GM12878 (cell line): ENCODE data around the gene TMC5. TPM values are rescaled to one million over a fixed set of nuclear protein-coding genes. Genes with fewer than 3 reads are reported as not detected.

Experiments used
- ATAC-seq: fragments of 200-7000 bp; cut with Tn5 transposase; 3 replicates; pipeline ENCODE4 v1.9.1; 2020; ENCODE audit warnings: mild to moderate bottlenecking, moderate library complexity
- BruUV-seq: library from RNA; stranded (reverse); fragments of 400-500 nt; replicated peaks from 2 replicates; lab custom pipeline; 2021; lab: Mats Ljungman, UMichigan
- CTCF ChIA-PET: fragments of 300-600 bp; sonication (Branson Sonifier 250); formaldehyde crosslinking; extraction: SDS; loops from one replicate; lab custom pipeline; 2021; ENCODE audit warnings: inconsistent platforms; lab: Yijun Ruan, JAX
- POLR2A ChIA-PET: fragments of 350-600 bp; formaldehyde crosslinking; extraction: SDS; loops from one replicate; lab custom pipeline; 2021; ENCODE audit warnings: inconsistent platforms; lab: Charles Lee
- RAD21 ChIA-PET: fragments of 300-600 bp; sonication (Branson Sonifier 250); formaldehyde crosslinking; loops from one replicate; lab custom pipeline; 2023; ENCODE audit warnings: antibody characterized with exemption; ENCODE audit not compliant: unreplicated experiment; lab: Charles Lee
- SMC1A ChIA-PET: fragments of 300-600 bp; sonication (Branson Sonifier 250); formaldehyde crosslinking; loops from one replicate; lab custom pipeline; 2023; ENCODE audit not compliant: unreplicated experiment, uncharacterized antibody; lab: Charles Lee
- DNase-seq: peaks from one replicate; pipeline ENCODE4 v3.0.0-alpha.2; 2011; ENCODE audit warnings: low read depth, low spot score
- FAIRE-seq: peaks from 3 replicates; lab custom pipeline; 2011; peaks lifted over from hg19 to GRCh38; lab: Jason Lieb, UNC
- H2AFZ ChIP-seq: 2 replicates; pipeline ENCODE4 v1.6.0; 2011; ENCODE audit warnings: low read depth, low read length, control low read depth; ENCODE audit not compliant: control insufficient read depth
- H3K27ac ChIP-seq: 2 replicates; pipeline ENCODE4 v1.5.1; 2011; ENCODE audit warnings: control low read depth; ENCODE audit not compliant: control insufficient read depth, insufficient read depth
- H3K27me3 ChIP-seq, 2 experiments: replicated peaks in 1 of 2; 2 replicates each; pipeline versions ENCODE4 v1.6.0 to v1.6.1; 2011; ENCODE audit warnings: low read length in 1 of 2; ENCODE audit not compliant: control insufficient read depth in 2 of 2, insufficient read depth in 2 of 2
- H3K36me3 ChIP-seq, 2 experiments: 2 replicates each; pipeline ENCODE4 v1.5.1; 2011; ENCODE audit warnings: low read length in 1 of 2; ENCODE audit not compliant: control insufficient read depth in 2 of 2, insufficient read depth in 2 of 2
- H3K4me1 ChIP-seq: 2 replicates; pipeline ENCODE4 v1.6.1; 2011; ENCODE audit warnings: mild to moderate bottlenecking, low read length, moderate library complexity, mixed read lengths; ENCODE audit not compliant: control insufficient read depth, insufficient read depth
- H3K4me2 ChIP-seq: 2 replicates; pipeline ENCODE4 v1.6.0; 2011; ENCODE audit warnings: control low read depth; ENCODE audit not compliant: control insufficient read depth, insufficient read depth
- H3K4me3 ChIP-seq: fragments of 200-600 bp; sonication (generic); 2 replicates; pipeline ENCODE4 v1.5.1; 2016
- H3K79me2 ChIP-seq: 2 replicates; pipeline ENCODE4 v1.6.0; 2011; ENCODE audit warnings: low read length; ENCODE audit not compliant: control insufficient read depth, insufficient read depth
- H3K9ac ChIP-seq: 2 replicates; pipeline ENCODE4 v1.8.0; 2011; ENCODE audit warnings: low read length, control low read depth, mixed read lengths; ENCODE audit not compliant: control insufficient read depth, insufficient read depth
- H3K9me3 ChIP-seq: replicated peaks from 3 replicates; pipeline ENCODE4 v1.5.1; 2011; ENCODE audit warnings: mild to moderate bottlenecking, low read length; ENCODE audit not compliant: control insufficient read depth, insufficient read depth
- H4K20me1 ChIP-seq: 2 replicates; pipeline ENCODE4 v1.6.0; 2011; ENCODE audit not compliant: control insufficient read depth, insufficient read depth
- CHD4 ChIP-seq: fragments of 200-600 bp; sonication (generic); IDR thresholded peaks from 2 replicates; pipeline ENCODE4 v1.6.1; 2016; ENCODE audit warnings: mild to moderate bottlenecking
- EED ChIP-seq: sonication (generic); IDR thresholded peaks from 2 replicates; pipeline ENCODE4 v1.6.1; 2016; ENCODE audit warnings: antibody characterized with exemption, low read depth
- EGR1 ChIP-seq, 2 experiments: IDR thresholded peaks; 1 replicate in 1 of 2; 2 replicates in 1 of 2; pipeline ENCODE4 v1.6.1; 2011 to 2012; ENCODE audit warnings: low read depth in 2 of 2, low read length in 2 of 2, borderline replicate concordance in 1 of 2, mild to moderate bottlenecking in 1 of 2, moderate library complexity in 1 of 2
- FOS ChIP-seq: IDR thresholded peaks from 3 replicates; pipeline ENCODE4 v1.6.1; 2011; ENCODE audit warnings: borderline replicate concordance; ENCODE audit not compliant: insufficient read length; ENCODE audit errors: extremely low read depth
- MEF2A ChIP-seq: IDR thresholded peaks from 2 replicates; pipeline ENCODE4 v1.6.1; 2011; ENCODE audit warnings: low read depth, mild to moderate bottlenecking, low read length, moderate library complexity; ENCODE audit not compliant: insufficient read depth
- NFXL1 ChIP-seq: fragments of 450-650 bp; IDR thresholded peaks from 2 replicates; pipeline ENCODE4 v1.6.1; 2017; ENCODE audit warnings: antibody characterized with exemption, mild to moderate bottlenecking, borderline replicate concordance
- NR2F1 ChIP-seq: fragments of 450-650 bp; conservative IDR thresholded peaks from 2 replicates; pipeline ENCODE4 v1.6.1; 2017; ENCODE audit warnings: mild to moderate bottlenecking
- TBL1XR1 ChIP-seq: IDR thresholded peaks from 2 replicates; pipeline ENCODE4 v1.6.1; 2012; ENCODE audit warnings: low read depth, low read length, improper control_type of control experiment
- YY1 ChIP-seq: IDR thresholded peaks from 2 replicates; pipeline ENCODE4 v1.6.1; 2011; ENCODE audit warnings: low read depth, mild to moderate bottlenecking, low read length
- ZBED1 ChIP-seq: IDR thresholded peaks from 2 replicates; pipeline ENCODE4 v1.6.1; 2016; ENCODE audit warnings: borderline replicate concordance
- in situ Hi-C: fragments of 300-500 bp; cut with MboI; formaldehyde crosslinking; loops from 9 replicates; pipeline ENCODE4 v1.14.3; 2018; ENCODE audit warnings: mixed read lengths
- intact Hi-C: fragments of 100-400 bp; cut with micrococcal nuclease; formaldehyde crosslinking; loops from one replicate; pipeline ENCODE4 v1.14.2; 2022; ENCODE audit not compliant: unreplicated experiment
- polyA plus RNA-seq, 11 experiments: library from polyadenylated mRNA; depleted of rRNA in 4 of 11; unstranded in 6 of 11; stranded (reverse) in 5 of 11; fragments of >200 nt; fragmentation: Nextera tagmentation in 4 of 11; fragmentation: Illumina TruSeq in 1 of 11; extraction: Ambion mirVana in 4 of 11; extraction: Trizol in 1 of 11; gene quantifications; 1 replicate in 1 of 11; 2 replicates in 10 of 11; pipeline versions ENCODE4 v1.2.1 to v1.2.3, GENCODE V29; 2011 to 2016; ENCODE audit warnings: inconsistent platforms in 2 of 11, missing spikeins in 2 of 11, low read depth in 1 of 11
- total RNA-seq, 4 experiments: library from RNA; depleted of rRNA in 3 of 4; stranded (reverse); fragments of >200 nt in 3 of 4; fragmentation: Illumina TruSeq in 1 of 4; extraction: Trizol in 1 of 4; gene quantifications; 2 replicates each; pipeline versions ENCODE4 v1.2.1 to v1.2.3, GENCODE V29; 2013 to 2021
- TF ChIP-seq, protein P1 (sequence below): fragments of 450-650 bp; conservative IDR thresholded peaks from 2 replicates; pipeline ENCODE4 v1.6.1; 2017; ENCODE audit warnings: mild to moderate bottlenecking, moderate library complexity
- TF ChIP-seq, protein P2 (sequence below): fragments of 450-650 bp; IDR thresholded peaks from 2 replicates; pipeline ENCODE4 v1.6.1; 2017; ENCODE audit warnings: mild to moderate bottlenecking, low read depth, inconsistent platforms; ENCODE audit not compliant: poor library complexity, severe bottlenecking
- TF ChIP-seq, protein P3 (sequence below): fragments of 450-650 bp; IDR thresholded peaks from 2 replicates; pipeline ENCODE4 v1.6.1; 2017; ENCODE audit warnings: mild to moderate bottlenecking
- TF ChIP-seq, protein P4 (sequence below): fragments of 450-650 bp; IDR thresholded peaks from 2 replicates; pipeline ENCODE4 v1.6.1; 2017; ENCODE audit warnings: antibody characterized with exemption, mild to moderate bottlenecking, moderate library complexity

TMC5 gene
- total and polyA plus RNA-seq, 10 of the 15 experiments (the other 5 are each of a cell fraction or from before 2014, with no cell fraction given): 0.01 to 0.10 (median 0.07) TPM; not detected in 5

DNA sequence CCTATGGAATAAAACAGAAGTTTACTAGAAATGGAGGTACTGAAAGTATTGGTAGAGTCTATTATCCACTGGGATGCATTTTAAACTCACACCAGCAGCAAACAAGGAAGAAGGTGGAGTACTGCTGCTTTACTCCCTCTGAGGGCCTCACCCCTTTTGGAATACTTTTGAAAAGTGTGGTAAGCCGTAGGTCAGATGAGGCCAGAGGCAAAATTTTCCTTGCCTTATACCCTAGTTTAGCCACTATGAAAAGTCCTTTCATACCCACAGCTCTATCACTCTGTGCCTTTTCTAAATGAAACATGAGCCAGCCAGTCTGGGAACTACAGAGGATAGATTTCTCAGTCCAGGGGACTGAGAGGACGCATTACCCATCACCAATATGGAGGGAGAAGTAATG, 90.2 kb downstream of the TMC5 start (continued):
- TF ChIP-seq MEF2A (no peak), EED (no peak)
- TF ChIP-seq, protein P1, sequence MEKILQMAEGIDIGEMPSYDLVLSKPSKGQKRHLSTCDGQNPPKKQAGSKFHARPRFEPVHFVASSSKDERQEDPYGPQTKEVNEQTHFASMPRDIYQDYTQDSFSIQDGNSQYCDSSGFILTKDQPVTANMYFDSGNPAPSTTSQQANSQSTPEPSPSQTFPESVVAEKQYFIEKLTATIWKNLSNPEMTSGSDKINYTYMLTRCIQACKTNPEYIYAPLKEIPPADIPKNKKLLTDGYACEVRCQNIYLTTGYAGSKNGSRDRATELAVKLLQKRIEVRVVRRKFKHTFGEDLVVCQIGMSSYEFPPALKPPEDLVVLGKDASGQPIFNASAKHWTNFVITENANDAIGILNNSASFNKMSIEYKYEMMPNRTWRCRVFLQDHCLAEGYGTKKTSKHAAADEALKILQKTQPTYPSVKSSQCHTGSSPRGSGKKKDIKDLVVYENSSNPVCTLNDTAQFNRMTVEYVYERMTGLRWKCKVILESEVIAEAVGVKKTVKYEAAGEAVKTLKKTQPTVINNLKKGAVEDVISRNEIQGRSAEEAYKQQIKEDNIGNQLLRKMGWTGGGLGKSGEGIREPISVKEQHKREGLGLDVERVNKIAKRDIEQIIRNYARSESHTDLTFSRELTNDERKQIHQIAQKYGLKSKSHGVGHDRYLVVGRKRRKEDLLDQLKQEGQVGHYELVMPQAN: no peak
- TF ChIP-seq, all 136 proteins: peak for 0

DNA sequence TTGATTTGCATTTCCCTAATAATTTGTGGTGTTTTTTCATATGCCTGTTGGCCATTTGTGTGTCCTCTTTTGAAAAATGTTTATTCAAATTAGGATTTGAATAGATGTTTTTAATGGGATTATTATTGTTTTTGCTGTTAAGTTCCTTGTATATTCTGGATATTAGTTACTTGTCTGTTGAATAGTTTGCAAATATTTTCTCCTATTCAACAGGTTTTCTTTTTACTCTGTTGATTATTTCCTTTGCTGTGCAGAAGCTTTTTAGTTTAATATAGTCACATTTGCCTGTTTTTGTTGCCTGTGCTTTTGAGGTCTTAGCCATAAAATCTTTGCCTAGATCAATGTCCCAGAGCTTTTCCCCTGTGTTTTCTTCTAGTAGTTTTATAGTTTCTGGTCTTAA, 94.6 kb downstream of the TMC5 start:
- Histone ChIP-seq H3K9me3 (0 out of 3 replicates have a peak, but pooled peaks cover 2% of the 10 kb centered on the region), H3K4me1 (no peaks in the 10 kb centered on the region), H3K4me2 (no peak overlapping the region), H2AFZ (no peak overlapping the region), H3K9ac (no peak overlapping the region), H3K27me3 (no peaks in the 10 kb centered on the region), H3K27ac (no peak overlapping the region), H3K4me3 (no peak overlapping the region), H3K36me3 (peaks cover 0 to 10% of the 10 kb centered on the region in 2 experiments; a peak in 3 of 4 replicates), H3K79me2 (peaks cover 6% of the 10 kb centered on the region), H4K20me1 (no peaks in the 10 kb centered on the region)
- intact Hi-C loops (no loop called here), in situ Hi-C loops (no loop called here)
- POLR2A ChIA-PET: interaction anchor here (0.9 kb wide), 1 partner anchor 9 kb away, joined by 3 read pairs; the partner anchor contains the start of gene GDE1
- RAD21 ChIA-PET: no interaction called here
- CTCF ChIA-PET: interaction anchor here (1.0 to 3.0 kb wide), 2 partner anchors 10 to 18 kb away, joined by 3 to 16 read pairs; no protein-coding TSS in a partner anchor
- no TSS peak for BruUV-seq
- ATAC-seq: no peak
- SMC1A ChIA-PET: interaction anchor here (1.0 to 1.5 kb wide), 3 partner anchors 9 to 418 kb away, joined by 3 to 5 read pairs (median 4); no protein-coding TSS in a partner anchor
- no peak for DNase-seq
- no peak for FAIRE-seq
- TF ChIP-seq NR2F1 (no peak), YY1 (no peak), ZBED1 (no peak), NFXL1 (no peak), EGR1 (IDR thresholded peaks at IDR 0.05; ENCODE audit: borderline replicate concordance in 1 of 2, low read depth in 2 of 2, low read length in 2 of 2) (no peak), FOS (no peak), TBL1XR1 (no peak), CHD4 (no peak)
- TF ChIP-seq, protein P2, sequence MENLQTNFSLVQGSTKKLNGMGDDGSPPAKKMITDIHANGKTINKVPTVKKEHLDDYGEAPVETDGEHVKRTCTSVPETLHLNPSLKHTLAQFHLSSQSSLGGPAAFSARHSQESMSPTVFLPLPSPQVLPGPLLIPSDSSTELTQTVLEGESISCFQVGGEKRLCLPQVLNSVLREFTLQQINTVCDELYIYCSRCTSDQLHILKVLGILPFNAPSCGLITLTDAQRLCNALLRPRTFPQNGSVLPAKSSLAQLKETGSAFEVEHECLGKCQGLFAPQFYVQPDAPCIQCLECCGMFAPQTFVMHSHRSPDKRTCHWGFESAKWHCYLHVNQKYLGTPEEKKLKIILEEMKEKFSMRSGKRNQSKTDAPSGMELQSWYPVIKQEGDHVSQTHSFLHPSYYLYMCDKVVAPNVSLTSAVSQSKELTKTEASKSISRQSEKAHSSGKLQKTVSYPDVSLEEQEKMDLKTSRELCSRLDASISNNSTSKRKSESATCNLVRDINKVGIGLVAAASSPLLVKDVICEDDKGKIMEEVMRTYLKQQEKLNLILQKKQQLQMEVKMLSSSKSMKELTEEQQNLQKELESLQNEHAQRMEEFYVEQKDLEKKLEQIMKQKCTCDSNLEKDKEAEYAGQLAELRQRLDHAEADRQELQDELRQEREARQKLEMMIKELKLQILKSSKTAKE: no peak
- TF ChIP-seq, protein P3, sequence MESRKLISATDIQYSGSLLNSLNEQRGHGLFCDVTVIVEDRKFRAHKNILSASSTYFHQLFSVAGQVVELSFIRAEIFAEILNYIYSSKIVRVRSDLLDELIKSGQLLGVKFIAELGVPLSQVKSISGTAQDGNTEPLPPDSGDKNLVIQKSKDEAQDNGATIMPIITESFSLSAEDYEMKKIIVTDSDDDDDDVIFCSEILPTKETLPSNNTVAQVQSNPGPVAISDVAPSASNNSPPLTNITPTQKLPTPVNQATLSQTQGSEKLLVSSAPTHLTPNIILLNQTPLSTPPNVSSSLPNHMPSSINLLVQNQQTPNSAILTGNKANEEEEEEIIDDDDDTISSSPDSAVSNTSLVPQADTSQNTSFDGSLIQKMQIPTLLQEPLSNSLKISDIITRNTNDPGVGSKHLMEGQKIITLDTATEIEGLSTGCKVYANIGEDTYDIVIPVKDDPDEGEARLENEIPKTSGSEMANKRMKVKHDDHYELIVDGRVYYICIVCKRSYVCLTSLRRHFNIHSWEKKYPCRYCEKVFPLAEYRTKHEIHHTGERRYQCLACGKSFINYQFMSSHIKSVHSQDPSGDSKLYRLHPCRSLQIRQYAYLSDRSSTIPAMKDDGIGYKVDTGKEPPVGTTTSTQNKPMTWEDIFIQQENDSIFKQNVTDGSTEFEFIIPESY: no peak
- TF ChIP-seq, protein P4, sequence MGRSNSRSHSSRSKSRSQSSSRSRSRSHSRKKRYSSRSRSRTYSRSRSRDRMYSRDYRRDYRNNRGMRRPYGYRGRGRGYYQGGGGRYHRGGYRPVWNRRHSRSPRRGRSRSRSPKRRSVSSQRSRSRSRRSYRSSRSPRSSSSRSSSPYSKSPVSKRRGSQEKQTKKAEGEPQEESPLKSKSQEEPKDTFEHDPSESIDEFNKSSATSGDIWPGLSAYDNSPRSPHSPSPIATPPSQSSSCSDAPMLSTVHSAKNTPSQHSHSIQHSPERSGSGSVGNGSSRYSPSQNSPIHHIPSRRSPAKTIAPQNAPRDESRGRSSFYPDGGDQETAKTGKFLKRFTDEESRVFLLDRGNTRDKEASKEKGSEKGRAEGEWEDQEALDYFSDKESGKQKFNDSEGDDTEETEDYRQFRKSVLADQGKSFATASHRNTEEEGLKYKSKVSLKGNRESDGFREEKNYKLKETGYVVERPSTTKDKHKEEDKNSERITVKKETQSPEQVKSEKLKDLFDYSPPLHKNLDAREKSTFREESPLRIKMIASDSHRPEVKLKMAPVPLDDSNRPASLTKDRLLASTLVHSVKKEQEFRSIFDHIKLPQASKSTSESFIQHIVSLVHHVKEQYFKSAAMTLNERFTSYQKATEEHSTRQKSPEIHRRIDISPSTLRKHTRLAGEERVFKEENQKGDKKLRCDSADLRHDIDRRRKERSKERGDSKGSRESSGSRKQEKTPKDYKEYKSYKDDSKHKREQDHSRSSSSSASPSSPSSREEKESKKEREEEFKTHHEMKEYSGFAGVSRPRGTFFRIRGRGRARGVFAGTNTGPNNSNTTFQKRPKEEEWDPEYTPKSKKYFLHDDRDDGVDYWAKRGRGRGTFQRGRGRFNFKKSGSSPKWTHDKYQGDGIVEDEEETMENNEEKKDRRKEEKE: no peak
